GM12878 (cell line): ENCODE data around the gene XAGE5. TPM values are rescaled to one million over a fixed set of nuclear protein-coding genes. Genes with fewer than 3 reads are reported as not detected.

Experiments
- ATAC-seq: fragments of 200-7000 bp; cut with Tn5 transposase; 3 replicates; pipeline ENCODE4 v1.9.1; 2020; ENCODE audit warnings: mild to moderate bottlenecking, moderate library complexity
- BruUV-seq: library from RNA; stranded (reverse); fragments of 400-500 nt; replicated peaks from 2 replicates; lab custom pipeline; 2021; lab: Mats Ljungman, UMichigan
- CTCF ChIA-PET: fragments of 300-600 bp; sonication (Branson Sonifier 250); formaldehyde crosslinking; extraction: SDS; loops from one replicate; lab custom pipeline; 2021; ENCODE audit warnings: inconsistent platforms; lab: Yijun Ruan, JAX
- POLR2A ChIA-PET: fragments of 350-600 bp; formaldehyde crosslinking; extraction: SDS; loops from one replicate; lab custom pipeline; 2021; ENCODE audit warnings: inconsistent platforms; lab: Charles Lee
- RAD21 ChIA-PET: fragments of 300-600 bp; sonication (Branson Sonifier 250); formaldehyde crosslinking; loops from one replicate; lab custom pipeline; 2023; ENCODE audit warnings: antibody characterized with exemption; ENCODE audit not compliant: unreplicated experiment; lab: Charles Lee
- SMC1A ChIA-PET: fragments of 300-600 bp; sonication (Branson Sonifier 250); formaldehyde crosslinking; loops from one replicate; lab custom pipeline; 2023; ENCODE audit not compliant: unreplicated experiment, uncharacterized antibody; lab: Charles Lee
- DNase-seq: peaks from one replicate; pipeline ENCODE4 v3.0.0-alpha.2; 2011; ENCODE audit warnings: low read depth, low spot score
- FAIRE-seq: peaks from 3 replicates; lab custom pipeline; 2011; peaks lifted over from hg19 to GRCh38; lab: Jason Lieb, UNC
- H2AFZ ChIP-seq: 2 replicates; pipeline ENCODE4 v1.6.0; 2011; ENCODE audit warnings: low read depth, low read length, control low read depth; ENCODE audit not compliant: control insufficient read depth
- H3K27ac ChIP-seq: 2 replicates; pipeline ENCODE4 v1.5.1; 2011; ENCODE audit warnings: control low read depth; ENCODE audit not compliant: control insufficient read depth, insufficient read depth
- H3K27me3 ChIP-seq, 2 experiments: replicated peaks in 1 of 2; 2 replicates each; pipeline versions ENCODE4 v1.6.0 to v1.6.1; 2011; ENCODE audit warnings: low read length in 1 of 2; ENCODE audit not compliant: control insufficient read depth in 2 of 2, insufficient read depth in 2 of 2
- H3K36me3 ChIP-seq, 2 experiments: 2 replicates each; pipeline ENCODE4 v1.5.1; 2011; ENCODE audit warnings: low read length in 1 of 2; ENCODE audit not compliant: control insufficient read depth in 2 of 2, insufficient read depth in 2 of 2
- H3K4me1 ChIP-seq: 2 replicates; pipeline ENCODE4 v1.6.1; 2011; ENCODE audit warnings: mild to moderate bottlenecking, low read length, moderate library complexity, mixed read lengths; ENCODE audit not compliant: control insufficient read depth, insufficient read depth
- H3K4me2 ChIP-seq: 2 replicates; pipeline ENCODE4 v1.6.0; 2011; ENCODE audit warnings: control low read depth; ENCODE audit not compliant: control insufficient read depth, insufficient read depth
- H3K4me3 ChIP-seq: fragments of 200-600 bp; sonication (generic); 2 replicates; pipeline ENCODE4 v1.5.1; 2016
- H3K79me2 ChIP-seq: 2 replicates; pipeline ENCODE4 v1.6.0; 2011; ENCODE audit warnings: low read length; ENCODE audit not compliant: control insufficient read depth, insufficient read depth
- H3K9ac ChIP-seq: 2 replicates; pipeline ENCODE4 v1.8.0; 2011; ENCODE audit warnings: low read length, control low read depth, mixed read lengths; ENCODE audit not compliant: control insufficient read depth, insufficient read depth
- H3K9me3 ChIP-seq: replicated peaks from 3 replicates; pipeline ENCODE4 v1.5.1; 2011; ENCODE audit warnings: mild to moderate bottlenecking, low read length; ENCODE audit not compliant: control insufficient read depth, insufficient read depth
- H4K20me1 ChIP-seq: 2 replicates; pipeline ENCODE4 v1.6.0; 2011; ENCODE audit not compliant: control insufficient read depth, insufficient read depth
- CHD4 ChIP-seq: fragments of 200-600 bp; sonication (generic); IDR thresholded peaks from 2 replicates; pipeline ENCODE4 v1.6.1; 2016; ENCODE audit warnings: mild to moderate bottlenecking
- ETV6 ChIP-seq, 2 experiments: fragments of 450-650 bp in 1 of 2; IDR thresholded peaks in 1 of 2; conservative IDR thresholded peaks in 1 of 2; 2 replicates each; pipeline ENCODE4 v1.6.1; 2014; ENCODE audit warnings: antibody characterized with exemption in 1 of 2, borderline replicate concordance in 1 of 2, low read depth in 1 of 2, mild to moderate bottlenecking in 1 of 2, moderate library complexity in 1 of 2
- HDAC6 ChIP-seq: fragments of 200-600 bp; sonication (generic); IDR thresholded peaks from one replicate; pipeline ENCODE4 v1.8.0; 2017; ENCODE audit warnings: antibody characterized with exemption; ENCODE audit not compliant: unreplicated experiment
- PAX8 ChIP-seq: fragments of 450-650 bp; IDR thresholded peaks from 2 replicates; pipeline ENCODE4 v1.6.1; 2017; ENCODE audit warnings: mild to moderate bottlenecking, moderate library complexity
- PRDM15 ChIP-seq: fragments of 450-650 bp; formaldehyde crosslinking; IDR thresholded peaks from 2 replicates; pipeline ENCODE4 v1.4.0; 2020; ENCODE audit warnings: mild to moderate bottlenecking, moderate library complexity
- RFX5 ChIP-seq: IDR thresholded peaks from 2 replicates; pipeline ENCODE4 v1.6.1; 2011; ENCODE audit warnings: low read depth, low read length, improper control_type of control experiment
- SPI1 ChIP-seq: IDR thresholded peaks from 2 replicates; pipeline ENCODE4 v1.6.1; 2011; ENCODE audit warnings: low read depth, mild to moderate bottlenecking, low read length, moderate library complexity, borderline replicate concordance; ENCODE audit not compliant: insufficient read depth
- SREBF1 ChIP-seq: IDR thresholded peaks from 2 replicates; pipeline ENCODE4 v1.6.1; 2012; ENCODE audit warnings: mild to moderate bottlenecking, low read length
- ZNF384 ChIP-seq: IDR thresholded peaks from 2 replicates; pipeline ENCODE4 v1.6.1; 2012; ENCODE audit warnings: low read depth, mild to moderate bottlenecking, low read length, improper control_type of control experiment, borderline replicate concordance
- WGBS: methylation state at CpG from one replicate; pipeline ENCODE4 v1.1.6; 2016; ENCODE audit warnings: low lambda C conversion rate; ENCODE audit not compliant: insufficient replicate concordance, insufficient coverage; ENCODE audit errors: missing lambda C conversion rate; 5-methylcytosine and 5-hydroxymethylcytosine counted together
- in situ Hi-C: fragments of 300-500 bp; cut with MboI; formaldehyde crosslinking; loops from 9 replicates; pipeline ENCODE4 v1.14.3; 2018; ENCODE audit warnings: mixed read lengths
- intact Hi-C: fragments of 100-400 bp; cut with micrococcal nuclease; formaldehyde crosslinking; loops from one replicate; pipeline ENCODE4 v1.14.2; 2022; ENCODE audit not compliant: unreplicated experiment
- polyA plus RNA-seq, 11 experiments: library from polyadenylated mRNA; depleted of rRNA in 4 of 11; unstranded in 6 of 11; stranded (reverse) in 5 of 11; fragments of >200 nt; fragmentation: Nextera tagmentation in 4 of 11; fragmentation: Illumina TruSeq in 1 of 11; extraction: Ambion mirVana in 4 of 11; extraction: Trizol in 1 of 11; gene quantifications; 1 replicate in 1 of 11; 2 replicates in 10 of 11; pipeline versions ENCODE4 v1.2.1 to v1.2.3, GENCODE V29; 2011 to 2016; ENCODE audit warnings: inconsistent platforms in 2 of 11, missing spikeins in 2 of 11, low read depth in 1 of 11
- total RNA-seq, 4 experiments: library from RNA; depleted of rRNA in 3 of 4; stranded (reverse); fragments of >200 nt in 3 of 4; fragmentation: Illumina TruSeq in 1 of 4; extraction: Trizol in 1 of 4; gene quantifications; 2 replicates each; pipeline versions ENCODE4 v1.2.1 to v1.2.3, GENCODE V29; 2013 to 2021
- TF ChIP-seq, protein P1 (sequence below): fragments of 150-350 bp; IDR thresholded peaks from 2 replicates; pipeline ENCODE4 v1.6.1; 2016; ENCODE audit warnings: low read depth, low read length
- TF ChIP-seq, protein P2 (sequence below): fragments of 450-650 bp; IDR thresholded peaks from 2 replicates; pipeline ENCODE4 v1.6.1; 2017; ENCODE audit warnings: mild to moderate bottlenecking
- TF ChIP-seq, protein P3 (sequence below): fragments of 450-650 bp; IDR thresholded peaks from 2 replicates; pipeline ENCODE4 v1.6.1; 2016; ENCODE audit warnings: mild to moderate bottlenecking

The XAGE5 gene
- total and polyA plus RNA-seq, 10 of the 15 experiments (the other 5 are each of a cell fraction or from before 2014, with no cell fraction given), result not detected

- TF ChIP-seq, protein P1, sequence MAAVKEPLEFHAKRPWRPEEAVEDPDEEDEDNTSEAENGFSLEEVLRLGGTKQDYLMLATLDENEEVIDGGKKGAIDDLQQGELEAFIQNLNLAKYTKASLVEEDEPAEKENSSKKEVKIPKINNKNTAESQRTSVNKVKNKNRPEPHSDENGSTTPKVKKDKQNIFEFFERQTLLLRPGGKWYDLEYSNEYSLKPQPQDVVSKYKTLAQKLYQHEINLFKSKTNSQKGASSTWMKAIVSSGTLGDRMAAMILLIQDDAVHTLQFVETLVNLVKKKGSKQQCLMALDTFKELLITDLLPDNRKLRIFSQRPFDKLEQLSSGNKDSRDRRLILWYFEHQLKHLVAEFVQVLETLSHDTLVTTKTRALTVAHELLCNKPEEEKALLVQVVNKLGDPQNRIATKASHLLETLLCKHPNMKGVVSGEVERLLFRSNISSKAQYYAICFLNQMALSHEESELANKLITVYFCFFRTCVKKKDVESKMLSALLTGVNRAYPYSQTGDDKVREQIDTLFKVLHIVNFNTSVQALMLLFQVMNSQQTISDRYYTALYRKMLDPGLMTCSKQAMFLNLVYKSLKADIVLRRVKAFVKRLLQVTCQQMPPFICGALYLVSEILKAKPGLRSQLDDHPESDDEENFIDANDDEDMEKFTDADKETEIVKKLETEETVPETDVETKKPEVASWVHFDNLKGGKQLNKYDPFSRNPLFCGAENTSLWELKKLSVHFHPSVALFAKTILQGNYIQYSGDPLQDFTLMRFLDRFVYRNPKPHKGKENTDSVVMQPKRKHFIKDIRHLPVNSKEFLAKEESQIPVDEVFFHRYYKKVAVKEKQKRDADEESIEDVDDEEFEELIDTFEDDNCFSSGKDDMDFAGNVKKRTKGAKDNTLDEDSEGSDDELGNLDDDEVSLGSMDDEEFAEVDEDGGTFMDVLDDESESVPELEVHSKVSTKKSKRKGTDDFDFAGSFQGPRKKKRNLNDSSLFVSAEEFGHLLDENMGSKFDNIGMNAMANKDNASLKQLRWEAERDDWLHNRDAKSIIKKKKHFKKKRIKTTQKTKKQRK, result no peak
- TF ChIP-seq ZNF384 (no peak), HDAC6 (no peak)
Measured at GRCh38 chrX:52830551-52830950, 19.5 kb downstream of the XAGE5 start (continued).

DNA sequence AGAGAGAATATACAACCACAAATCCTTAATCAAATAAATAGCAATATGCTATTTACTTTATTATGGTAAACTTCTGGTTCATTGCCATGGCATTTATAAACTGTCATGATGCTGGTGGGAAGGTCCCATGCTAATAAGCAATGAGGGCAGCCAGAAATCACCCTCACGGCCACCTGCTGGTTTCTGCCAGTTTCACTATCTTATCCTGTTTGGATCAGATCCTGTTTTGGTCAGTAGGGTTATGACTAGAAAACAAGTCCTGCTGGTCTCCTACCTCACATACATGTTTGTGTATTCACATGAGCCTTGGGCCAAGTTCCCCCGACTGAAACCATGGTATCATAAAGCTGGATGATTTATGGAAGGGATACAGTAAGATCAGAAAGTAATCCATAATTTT, 28.1 kb downstream of the XAGE5 start:
- no TSS peak for BruUV-seq
- no peak for DNase-seq
- no peaks in the 10 kb centered on the region for H4K20me1 ChIP-seq
- ChIA-PET CTCF (no interaction called here), POLR2A (no interaction called here)
- no peak overlapping the region for H3K4me3 ChIP-seq
- H3K9ac ChIP-seq, result no peak overlapping the region
- intact Hi-C loops (no loop called here), in situ Hi-C loops (no loop called here)
- H2AFZ ChIP-seq, result no peak overlapping the region
- 4% methylated on average over 2 of the region's 2 CpGs for WGBS
- H3K9me3 ChIP-seq, result no peaks in the 10 kb centered on the region
- no peaks in the 10 kb centered on the region for H3K4me1 ChIP-seq
- TF ChIP-seq RFX5 (no peak), ETV6 (conservative IDR thresholded peaks at IDR 0.05 in 1 of 2, IDR thresholded peaks at IDR 0.05 in 1 of 2; ENCODE audit: borderline replicate concordance in 1 of 2, low read depth in 1 of 2) (no peak), PRDM15 (no peak), PAX8 (no peak), SREBF1 (no peak), CHD4 (no peak), SPI1 (peak; percentile 37; the same call in 1 of the 2 replicates)
- TF ChIP-seq, protein P2, sequence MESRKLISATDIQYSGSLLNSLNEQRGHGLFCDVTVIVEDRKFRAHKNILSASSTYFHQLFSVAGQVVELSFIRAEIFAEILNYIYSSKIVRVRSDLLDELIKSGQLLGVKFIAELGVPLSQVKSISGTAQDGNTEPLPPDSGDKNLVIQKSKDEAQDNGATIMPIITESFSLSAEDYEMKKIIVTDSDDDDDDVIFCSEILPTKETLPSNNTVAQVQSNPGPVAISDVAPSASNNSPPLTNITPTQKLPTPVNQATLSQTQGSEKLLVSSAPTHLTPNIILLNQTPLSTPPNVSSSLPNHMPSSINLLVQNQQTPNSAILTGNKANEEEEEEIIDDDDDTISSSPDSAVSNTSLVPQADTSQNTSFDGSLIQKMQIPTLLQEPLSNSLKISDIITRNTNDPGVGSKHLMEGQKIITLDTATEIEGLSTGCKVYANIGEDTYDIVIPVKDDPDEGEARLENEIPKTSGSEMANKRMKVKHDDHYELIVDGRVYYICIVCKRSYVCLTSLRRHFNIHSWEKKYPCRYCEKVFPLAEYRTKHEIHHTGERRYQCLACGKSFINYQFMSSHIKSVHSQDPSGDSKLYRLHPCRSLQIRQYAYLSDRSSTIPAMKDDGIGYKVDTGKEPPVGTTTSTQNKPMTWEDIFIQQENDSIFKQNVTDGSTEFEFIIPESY, result no peak
- TF ChIP-seq, protein P3, sequence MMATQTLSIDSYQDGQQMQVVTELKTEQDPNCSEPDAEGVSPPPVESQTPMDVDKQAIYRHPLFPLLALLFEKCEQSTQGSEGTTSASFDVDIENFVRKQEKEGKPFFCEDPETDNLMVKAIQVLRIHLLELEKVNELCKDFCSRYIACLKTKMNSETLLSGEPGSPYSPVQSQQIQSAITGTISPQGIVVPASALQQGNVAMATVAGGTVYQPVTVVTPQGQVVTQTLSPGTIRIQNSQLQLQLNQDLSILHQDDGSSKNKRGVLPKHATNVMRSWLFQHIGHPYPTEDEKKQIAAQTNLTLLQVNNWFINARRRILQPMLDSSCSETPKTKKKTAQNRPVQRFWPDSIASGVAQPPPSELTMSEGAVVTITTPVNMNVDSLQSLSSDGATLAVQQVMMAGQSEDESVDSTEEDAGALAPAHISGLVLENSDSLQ, result no peak
- TF ChIP-seq, all 136 proteins: peak for 1
- H3K27ac ChIP-seq, result no peak overlapping the region
- FAIRE-seq, result no peak
- no peak overlapping the region for H3K4me2 ChIP-seq
- SMC1A ChIA-PET, result no interaction called here
- ATAC-seq, result peak; percentile 32; the same call in 2 of the 3 replicates
- RAD21 ChIA-PET, result no interaction called here
- H3K27me3 ChIP-seq, result no peaks in the 10 kb centered on the region
- H3K36me3 ChIP-seq, result no peaks in the 10 kb centered on the region
- no peaks in the 10 kb centered on the region for H3K79me2 ChIP-seq
